PFSK-1 (cell line): Measurements from ENCODE around the gene MOXD1.

ENCODE experiments used
- FOXP2 ChIP-seq: optimal IDR thresholded peaks from 2 replicates; pipeline ENCODE3; 2011; ENCODE audit warnings: borderline replicate concordance, control low read depth, inconsistent platforms; ENCODE audit not compliant: insufficient read depth; ENCODE audit errors: extremely low read length, extremely low read depth
- POLR2AphosphoS5 ChIP-seq: IDR thresholded peaks from 2 replicates; pipeline ENCODE4 v1.6.1; 2012; ENCODE audit warnings: low read depth, mild to moderate bottlenecking, control low read depth, low read length, moderate library complexity
- SIN3A ChIP-seq: IDR thresholded peaks from 2 replicates; pipeline ENCODE4 v1.6.1; 2012; ENCODE audit warnings: mild to moderate bottlenecking, low read length, moderate library complexity, borderline replicate concordance; ENCODE audit not compliant: insufficient read depth
- TF ChIP-seq, protein P1 (sequence below), 2 experiments: IDR thresholded peaks; 2 replicates each; pipeline versions ENCODE4 v1.6.1 to v1.8.0; 2011 to 2012; ENCODE audit warnings: low read depth in 2 of 2, low read length in 2 of 2, control low read depth in 1 of 2, inconsistent platforms in 1 of 2, mild to moderate bottlenecking in 1 of 2, moderate library complexity in 1 of 2; ENCODE audit not compliant: insufficient read depth in 1 of 2

DNA sequence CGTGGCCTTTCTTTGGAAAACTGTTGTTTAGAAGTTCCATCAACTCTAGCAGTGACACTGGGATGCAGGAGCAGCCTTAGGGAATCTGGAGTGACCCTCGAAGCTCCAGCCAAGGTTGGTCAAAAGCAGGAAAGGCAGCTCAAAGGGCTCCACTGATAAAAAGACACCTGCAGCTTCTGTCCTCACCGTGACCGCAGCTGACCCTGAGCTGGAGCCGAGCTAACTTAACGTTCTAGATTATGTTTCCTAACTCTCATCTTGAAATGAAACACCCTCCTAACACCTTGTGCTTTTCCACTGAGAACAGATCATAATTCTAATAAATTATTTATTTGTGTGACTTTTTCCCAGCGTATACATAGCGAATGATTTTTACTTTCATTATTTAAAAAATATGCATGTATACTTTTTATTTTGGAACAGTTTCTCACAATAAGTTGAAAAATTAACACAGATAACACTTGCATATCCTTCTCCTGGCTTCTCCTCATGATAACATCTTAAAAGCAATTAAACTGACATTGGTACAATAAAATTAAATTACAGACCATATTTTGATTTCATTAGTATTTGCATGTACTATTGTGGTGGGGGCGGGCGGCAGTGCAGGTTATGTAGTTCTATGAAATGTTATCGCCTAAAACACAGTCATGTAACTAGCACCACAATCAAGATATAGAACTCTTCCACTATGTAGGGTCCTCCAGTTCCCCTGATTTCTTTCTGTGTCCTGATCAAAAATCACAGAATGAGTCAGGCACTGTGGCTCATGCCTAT is 116.1 kb downstream of the MOXD1 start:
- TF ChIP-seq POLR2AphosphoS5, result no peak
- no peak for TF ChIP-seq SIN3A
- TF ChIP-seq, protein P1, sequence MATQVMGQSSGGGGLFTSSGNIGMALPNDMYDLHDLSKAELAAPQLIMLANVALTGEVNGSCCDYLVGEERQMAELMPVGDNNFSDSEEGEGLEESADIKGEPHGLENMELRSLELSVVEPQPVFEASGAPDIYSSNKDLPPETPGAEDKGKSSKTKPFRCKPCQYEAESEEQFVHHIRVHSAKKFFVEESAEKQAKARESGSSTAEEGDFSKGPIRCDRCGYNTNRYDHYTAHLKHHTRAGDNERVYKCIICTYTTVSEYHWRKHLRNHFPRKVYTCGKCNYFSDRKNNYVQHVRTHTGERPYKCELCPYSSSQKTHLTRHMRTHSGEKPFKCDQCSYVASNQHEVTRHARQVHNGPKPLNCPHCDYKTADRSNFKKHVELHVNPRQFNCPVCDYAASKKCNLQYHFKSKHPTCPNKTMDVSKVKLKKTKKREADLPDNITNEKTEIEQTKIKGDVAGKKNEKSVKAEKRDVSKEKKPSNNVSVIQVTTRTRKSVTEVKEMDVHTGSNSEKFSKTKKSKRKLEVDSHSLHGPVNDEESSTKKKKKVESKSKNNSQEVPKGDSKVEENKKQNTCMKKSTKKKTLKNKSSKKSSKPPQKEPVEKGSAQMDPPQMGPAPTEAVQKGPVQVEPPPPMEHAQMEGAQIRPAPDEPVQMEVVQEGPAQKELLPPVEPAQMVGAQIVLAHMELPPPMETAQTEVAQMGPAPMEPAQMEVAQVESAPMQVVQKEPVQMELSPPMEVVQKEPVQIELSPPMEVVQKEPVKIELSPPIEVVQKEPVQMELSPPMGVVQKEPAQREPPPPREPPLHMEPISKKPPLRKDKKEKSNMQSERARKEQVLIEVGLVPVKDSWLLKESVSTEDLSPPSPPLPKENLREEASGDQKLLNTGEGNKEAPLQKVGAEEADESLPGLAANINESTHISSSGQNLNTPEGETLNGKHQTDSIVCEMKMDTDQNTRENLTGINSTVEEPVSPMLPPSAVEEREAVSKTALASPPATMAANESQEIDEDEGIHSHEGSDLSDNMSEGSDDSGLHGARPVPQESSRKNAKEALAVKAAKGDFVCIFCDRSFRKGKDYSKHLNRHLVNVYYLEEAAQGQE (IDR thresholded peaks at IDR 0.05; ENCODE audit: insufficient read depth in 1 of 2, low read depth in 2 of 2, low read length in 2 of 2), result no peak
- no peak for TF ChIP-seq FOXP2
